Nucleus accumbens (tissue), 56 donors: ENCODE results near the gene ABHD2.
"Not testable (repeated sequence)": the region's sequence is repeated elsewhere in the genome, so short reads cannot be mapped to it uniquely, and the experiment has no call there.

Experiments used
- DNase-seq, 56 donors: peaks; one replicate each; lab custom pipeline; 2025; lab: John Stamatoyannopoulos, UW

Gene ABHD2

DNA sequence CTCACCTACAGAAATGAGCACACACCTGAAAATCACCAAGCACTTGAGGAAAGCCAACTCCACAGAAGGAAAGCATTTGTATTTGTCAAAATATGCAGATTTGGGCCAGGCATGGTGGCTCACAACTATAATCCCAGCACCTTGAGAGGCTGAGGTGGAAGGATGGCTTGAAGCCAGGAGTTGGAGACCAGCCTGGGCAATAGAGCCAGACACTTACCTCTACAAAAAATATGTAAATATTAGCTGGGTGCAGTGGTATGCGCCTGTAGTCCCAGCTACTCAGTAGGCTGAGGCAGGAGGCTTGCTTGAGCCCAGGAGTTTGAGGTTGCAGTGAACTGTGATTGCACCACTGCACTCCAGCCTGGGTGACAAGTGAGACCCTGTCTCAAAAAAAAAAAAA, 120.8 kb downstream of the ABHD2 start:
- DNase-seq, result no peak

DNA sequence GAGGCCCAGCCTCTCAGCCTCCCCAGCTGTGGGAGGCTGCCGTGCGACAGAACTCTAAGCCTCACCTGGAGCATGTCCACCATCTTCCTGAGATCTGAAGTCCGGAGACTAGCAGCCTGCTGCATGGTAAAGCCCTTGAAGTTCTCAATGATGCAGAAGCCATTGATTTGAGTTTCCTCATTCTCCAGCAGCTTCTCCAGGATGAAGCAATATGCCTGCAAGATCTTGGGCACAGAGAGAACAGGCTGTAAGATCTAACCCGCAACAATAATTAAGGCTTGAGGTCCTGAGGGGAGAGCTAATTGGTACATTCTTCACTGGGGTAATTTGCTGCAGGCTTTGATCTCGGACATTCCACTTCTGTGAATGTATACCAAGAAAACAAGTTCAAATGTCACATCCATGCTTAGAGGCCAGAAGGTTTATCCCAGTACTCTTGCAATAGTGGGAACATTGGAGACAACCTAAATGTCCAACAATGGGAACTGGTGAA, 123.5 kb downstream of the ABHD2 start:
- DNase-seq, result no peak

DNA sequence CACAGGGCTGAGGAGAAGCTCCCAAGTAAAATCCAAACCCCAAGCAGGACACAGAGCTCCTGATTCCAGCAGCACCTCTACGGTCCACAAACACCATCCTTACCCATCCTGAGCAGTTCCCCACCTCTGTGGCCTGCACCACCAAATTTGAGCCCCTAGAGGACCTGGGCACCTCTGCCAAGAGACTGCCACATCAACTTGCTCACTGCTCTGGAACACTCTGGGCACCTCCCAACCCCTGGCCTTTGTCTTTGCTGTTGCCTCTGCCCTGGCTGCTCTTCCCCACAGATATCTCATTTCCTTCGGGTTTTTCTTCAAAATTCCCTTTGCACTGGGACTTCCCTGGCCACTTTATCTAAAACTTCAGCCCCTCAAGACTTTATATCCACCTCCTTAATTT, 127.4 kb downstream of the ABHD2 start:
- DNase-seq, result no peak

DNA sequence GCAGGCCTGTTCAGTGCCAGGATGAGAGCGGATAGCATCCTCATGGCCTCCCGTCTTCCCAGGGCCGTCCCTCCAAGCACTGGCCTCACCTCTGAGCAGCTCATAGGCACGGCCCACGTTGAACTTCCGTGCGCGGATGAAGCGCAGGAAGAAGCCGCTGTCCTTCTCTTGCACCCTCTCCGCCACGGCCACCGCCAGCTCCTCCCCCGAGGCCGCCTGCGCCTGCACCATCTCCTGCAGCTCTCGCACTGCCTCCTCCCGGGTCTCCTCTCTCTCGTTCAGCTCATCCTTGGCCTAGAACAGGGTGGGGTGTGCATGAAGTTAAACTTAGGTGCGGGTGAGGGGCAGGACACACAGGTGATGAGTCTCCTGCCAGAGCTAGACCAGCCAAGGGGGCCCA, 128.8 kb downstream of the ABHD2 start:
- no peak for DNase-seq

DNA sequence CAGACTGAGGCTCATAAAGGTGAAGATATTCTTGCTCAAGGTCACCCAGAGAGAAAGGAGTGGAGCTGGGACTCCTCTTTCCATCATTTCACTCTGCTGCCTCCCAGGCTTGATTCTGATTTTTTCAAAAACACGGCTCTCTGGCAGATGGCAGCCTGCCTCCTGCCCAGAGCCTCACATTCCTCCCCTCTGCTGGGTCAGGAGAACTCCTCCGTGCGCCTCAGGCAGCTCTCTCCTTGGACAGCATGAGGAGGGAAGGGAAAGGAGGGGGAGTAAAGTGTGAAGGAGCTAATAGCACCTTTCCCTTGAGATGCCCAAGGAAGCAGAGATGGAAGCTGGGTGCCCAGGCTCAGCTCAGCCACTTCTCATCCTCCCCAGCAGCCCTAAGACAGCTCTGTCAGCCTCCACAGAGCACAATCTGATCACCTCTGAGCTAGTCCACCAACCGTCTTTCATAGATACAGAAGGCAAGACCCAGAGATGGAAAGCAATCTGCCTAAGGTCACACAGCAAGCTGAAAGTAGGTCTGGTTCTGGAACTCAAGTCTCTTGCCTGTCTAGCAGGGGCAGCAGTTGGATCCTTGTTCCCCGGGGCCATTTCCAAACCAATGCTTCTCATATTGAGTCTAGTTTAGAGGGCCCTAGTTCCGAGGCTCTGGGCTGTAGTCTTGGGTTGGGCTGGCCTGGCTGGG, 129.6 kb downstream of the ABHD2 start:
- no peak for DNase-seq

DNA sequence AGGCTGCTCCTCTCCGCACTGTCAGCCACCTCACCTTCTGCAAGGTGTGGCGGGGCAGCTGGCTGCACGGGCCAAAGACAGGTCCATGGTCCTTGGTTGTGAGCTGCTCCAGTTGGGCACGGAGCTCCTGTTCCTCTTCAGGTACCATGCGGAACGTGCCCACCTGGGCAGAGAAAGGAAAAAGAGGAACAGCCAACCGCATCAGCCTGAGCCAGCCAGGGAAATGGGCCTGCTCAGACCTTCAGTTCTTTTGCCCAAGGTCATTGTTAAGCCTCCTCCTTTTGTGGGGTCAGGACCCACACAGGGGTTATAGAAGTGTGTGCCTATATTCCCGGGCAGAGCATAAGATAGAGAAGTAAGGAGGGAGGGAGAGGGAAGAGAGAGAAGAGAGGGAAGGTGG, 130.3 kb downstream of the ABHD2 start:
- DNase-seq, result no peak

DNA sequence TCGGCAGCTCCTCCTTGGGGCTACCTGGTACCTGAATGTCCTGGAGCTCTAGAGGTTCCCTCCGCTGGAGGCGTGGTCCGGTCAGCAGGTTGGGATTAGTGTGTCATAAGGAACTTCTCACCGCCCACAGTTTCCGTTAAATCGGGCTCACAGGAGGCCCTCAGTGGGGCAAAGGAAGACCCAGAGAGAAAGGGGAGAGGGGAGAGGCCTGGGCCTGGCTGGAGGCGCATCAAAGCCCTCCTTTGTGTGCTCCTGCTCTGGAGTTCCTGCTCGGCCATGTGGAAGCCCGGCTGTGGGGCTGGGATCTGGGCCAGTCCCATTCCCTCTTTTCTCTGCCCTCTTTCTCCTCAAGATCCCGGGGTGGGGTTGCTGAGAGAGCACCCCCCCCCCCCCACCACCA, 133.3 kb downstream of the ABHD2 start, which contains the start of gene RLBP1:
RLBP1 (minus strand) TSS at position 37 of the 400 bp plus-strand sequence. CDS start 2,604 bp downstream, outside the sequence.
- peak in 38 of 56 donors; percentile 5 to 65 (median 22) for DNase-seq

DNA sequence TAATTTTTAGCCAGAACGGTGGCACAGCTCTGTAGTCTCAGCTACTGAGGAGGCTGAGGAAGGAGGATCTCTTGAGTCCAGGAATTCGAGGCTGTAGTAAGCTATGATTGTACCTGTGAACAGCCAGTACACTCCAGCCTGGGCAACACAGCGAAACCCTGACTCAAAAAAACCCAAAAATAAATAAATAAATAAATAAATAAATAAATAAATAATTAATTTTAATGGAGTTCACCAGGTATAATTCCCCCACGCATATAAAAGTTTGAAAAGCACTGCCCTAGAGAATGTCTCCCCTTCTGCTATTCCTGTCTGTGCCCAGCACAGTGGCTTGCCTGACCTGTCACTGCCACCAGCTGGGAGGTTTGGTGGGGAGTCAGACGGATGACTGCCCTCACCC, 137.3 kb downstream of the ABHD2 start:
- no peak for DNase-seq

DNA sequence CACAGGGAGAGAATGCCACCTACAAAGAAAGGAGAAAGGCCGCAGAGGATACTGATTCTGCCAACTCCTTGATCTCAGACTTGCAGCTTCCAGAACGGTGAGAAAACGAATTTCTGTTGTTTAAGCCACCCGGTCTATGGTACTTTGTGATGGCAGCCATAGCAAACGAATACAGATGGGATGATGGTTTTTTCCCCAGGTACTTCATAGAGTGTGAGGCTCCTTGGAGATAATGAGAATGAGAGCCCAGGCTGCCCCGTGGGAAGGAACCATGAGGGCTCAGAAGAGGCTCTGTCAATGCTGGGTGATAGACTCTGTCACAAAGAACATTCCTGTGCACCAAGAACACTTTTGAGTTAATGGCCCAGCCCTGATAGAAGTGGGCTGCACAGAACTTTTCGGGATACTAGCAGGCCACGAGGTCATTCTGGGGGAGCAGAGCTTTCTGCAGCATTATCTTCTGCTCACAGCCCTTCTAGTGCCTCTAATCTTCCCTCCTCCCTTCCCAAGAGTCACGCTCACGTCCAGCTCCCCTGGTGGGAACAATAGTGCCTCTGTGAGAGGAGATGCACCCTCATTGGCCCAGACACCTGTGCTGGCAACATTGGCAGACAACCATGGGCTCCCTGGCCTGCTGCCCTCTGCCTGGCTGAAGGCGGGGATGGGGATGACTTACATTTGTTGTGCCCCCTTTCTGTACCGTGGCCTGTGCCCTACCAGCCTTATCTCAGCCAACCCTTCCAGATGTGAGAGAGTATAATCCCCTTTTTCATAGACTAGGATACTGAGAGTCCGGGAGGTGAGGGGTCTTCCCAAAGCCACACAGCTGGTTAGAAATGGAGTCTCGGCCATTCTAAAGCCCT, 138.3 kb downstream of the ABHD2 start:
- DNase-seq, result no peak

DNA sequence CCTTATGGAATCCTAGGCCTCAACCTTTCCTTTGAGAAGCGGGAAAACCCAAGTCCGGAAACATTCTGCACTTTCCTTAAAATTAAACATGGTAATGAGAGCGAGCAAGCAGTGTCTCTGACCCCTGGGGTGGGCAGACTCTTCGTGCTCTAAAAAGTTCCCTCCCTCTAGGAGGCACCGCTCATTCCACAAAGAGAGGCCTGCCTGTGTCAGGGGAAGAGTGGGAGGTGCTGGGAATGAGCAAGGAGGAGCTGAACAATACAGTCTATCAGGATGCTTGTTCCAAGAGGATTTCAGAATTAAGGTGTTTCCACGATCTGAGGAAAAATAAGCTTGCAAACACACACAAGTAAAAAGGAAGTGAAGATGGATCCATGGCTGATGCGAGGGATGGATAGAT, 139.2 kb downstream of the ABHD2 start:
- DNase-seq, result no peak

DNA sequence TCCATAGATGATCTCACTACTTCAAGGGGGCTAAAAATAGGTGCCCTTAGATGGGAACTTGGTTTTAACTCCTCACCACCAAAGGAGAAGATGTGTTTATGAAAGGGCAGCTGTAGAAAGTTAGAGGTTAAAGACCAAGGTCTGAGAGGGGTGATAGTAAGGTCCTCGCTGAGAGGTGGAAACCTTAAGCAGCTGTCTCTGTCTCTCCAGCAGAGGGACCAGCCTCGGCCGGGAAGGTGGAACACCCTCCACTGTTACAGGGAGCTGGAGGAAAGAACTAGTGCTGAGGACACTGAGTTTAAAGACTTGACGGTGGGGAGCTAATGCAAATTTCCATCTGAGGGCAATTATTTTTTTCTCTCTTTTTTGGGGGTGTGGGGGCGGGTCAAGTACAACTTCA, 142.0 kb downstream of the ABHD2 start:
- no peak for DNase-seq

DNA sequence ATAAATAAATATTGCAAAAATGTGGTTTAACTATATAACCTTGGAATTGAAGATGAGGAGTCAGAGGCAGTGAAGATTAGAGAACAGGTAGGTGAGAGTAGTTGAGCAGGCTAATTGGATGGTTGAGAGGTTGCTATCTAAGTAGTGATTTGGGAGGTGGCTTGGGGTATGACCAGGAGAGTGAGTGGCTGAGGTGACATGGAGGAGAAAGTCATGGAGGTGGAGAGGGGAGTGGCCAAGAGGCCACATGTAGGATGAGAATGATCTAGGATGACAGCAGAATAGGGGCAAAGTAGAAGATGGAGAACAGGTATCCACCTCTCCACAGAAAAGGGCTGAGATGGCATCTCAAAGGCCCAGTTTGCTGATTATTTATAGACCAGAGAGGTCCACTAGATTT, 143.6 kb downstream of the ABHD2 start:
- no peak for DNase-seq

DNA sequence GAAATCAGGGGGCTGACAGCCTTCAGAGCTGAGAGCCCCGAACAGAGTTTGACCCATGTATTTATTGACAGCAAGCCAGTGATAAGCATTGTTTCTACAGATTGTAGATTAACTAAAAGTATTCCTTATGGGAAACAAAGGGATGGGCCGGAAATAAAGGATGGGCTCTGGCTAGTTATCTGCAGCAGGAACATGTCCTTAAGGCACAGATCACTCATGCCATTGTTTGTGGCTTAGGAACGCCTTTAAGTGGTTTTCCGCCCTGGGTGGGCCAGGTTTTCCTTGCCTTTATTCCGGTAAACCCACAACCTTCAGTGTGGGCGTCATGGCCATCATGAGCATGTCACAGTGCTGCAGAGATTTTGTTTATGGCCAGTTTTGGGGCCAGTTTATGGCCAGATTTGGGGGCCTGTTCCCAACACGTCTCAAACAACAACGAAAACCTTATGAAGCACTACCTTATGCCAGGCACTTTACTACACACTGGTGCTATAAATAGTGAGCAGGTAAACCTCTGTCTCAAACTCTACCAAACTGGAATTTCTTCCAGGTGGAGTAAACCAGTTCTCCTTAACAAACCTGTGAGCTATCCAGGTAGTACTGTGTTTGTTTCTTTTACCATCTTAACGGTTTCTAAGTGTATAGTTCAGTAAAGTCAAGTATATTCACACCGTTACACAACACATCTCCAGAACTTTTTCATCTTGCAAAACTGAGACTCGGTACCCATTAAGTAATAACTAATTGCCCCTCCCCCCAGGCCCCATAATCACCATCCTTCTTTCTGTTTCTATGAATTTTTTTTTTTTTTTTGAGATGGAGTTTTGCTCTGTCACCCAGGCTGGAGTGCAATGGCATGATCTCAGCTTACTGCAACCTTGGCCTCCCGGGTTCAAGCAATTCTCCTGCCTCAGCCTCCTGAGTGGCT, 151.9 kb downstream of the ABHD2 start:
- DNase-seq, result not testable (repeated sequence)

DNA sequence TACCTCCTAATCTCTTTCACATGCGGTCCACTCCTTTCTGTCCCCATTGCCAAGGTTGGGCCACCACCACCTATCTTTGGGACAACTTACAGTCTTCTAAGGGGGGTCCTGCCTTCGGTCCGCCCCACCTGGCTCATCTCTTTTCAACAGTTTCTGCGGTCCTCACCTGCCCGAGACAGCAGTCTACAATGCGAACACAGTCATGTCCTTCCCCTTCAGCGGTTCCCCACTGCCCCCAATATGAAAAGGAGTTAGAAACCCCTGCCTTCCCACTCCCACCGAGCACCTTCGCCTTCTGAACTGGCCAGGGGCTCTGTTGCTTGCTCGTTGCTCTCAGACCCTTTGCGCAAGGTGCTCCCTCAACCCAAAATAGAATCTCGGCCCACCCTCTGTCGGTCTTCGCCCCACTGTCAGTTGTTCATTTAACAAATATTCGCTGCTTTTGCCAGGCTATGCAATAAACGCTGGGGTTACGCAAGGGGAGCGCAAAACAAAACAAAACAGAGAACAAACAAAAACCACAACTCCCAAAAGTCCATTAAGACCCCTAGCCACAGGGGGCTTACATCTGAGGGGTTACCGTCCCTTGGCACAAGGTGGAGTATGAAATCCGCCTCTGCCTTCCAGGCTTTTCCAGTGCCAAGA, 154.9 kb downstream of the ABHD2 start:
- no peak for DNase-seq

DNA sequence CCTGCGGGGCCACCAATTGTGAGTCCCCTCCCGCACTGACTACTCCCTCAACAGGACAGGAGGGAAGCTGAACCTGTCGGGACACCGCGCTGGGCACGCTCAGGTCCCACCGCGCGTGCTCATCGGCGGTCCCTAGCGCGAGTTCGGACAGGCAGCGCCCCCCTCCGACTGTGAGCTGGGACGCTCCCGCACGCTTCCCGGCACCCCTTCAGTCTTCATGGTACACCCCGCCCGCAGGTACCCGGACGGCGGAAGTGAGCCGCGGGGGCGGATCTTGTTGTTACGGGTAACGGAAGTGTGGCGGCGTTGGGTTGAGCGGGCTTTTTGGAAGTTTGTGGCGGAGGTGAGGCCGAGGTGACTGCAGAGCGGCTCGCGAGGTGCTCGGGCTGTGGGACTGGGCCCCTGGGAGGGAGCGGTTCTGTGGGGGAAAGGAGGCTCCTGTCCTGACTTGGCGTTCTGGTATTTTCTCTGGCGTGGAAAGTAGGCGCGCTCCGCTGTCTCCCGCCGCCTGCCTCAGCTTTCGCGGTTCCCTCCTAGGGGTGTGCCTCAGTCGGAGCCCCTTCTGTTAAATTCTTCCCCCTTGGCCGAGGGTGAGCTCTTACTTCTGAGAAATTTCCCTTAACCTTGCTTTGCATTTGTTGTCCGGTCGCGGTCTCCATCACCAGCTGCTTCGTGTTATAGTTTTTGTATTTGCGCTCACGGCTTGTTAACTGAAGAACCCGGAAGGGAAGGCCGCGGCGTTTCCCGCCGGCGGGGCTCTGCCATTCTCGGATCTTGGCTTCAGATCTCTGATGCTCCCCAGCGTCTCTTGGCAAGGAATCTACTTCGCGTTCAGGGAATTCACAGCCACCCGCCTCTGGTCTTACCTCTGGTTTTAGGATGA, 155.7 kb downstream of the ABHD2 start, which contains the start of gene FANCI:
FANCI (plus strand) TSS at position 289 of the 883 bp plus-strand sequence. CDS start 3,669 bp downstream, outside the sequence.
- DNase-seq, result peak; percentile 38 to 97 (median 88)

DNA sequence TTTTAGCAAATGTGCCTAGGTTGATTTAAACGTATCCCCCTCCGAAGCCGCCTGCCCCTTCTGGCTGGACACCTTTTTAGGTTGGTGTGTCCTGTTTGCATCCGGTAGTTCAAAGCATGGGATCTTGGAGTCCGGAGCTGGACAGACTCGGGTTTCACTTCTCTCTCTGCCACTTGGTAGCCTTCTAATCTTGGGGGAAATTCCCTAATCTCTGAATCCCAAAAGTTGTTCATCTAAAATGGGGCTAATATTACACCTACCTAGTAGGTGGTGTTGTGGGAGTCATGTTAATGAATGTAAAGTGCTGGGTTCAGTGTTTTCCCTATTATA, 156.3 kb downstream of the ABHD2 start:
- no peak for DNase-seq

DNA sequence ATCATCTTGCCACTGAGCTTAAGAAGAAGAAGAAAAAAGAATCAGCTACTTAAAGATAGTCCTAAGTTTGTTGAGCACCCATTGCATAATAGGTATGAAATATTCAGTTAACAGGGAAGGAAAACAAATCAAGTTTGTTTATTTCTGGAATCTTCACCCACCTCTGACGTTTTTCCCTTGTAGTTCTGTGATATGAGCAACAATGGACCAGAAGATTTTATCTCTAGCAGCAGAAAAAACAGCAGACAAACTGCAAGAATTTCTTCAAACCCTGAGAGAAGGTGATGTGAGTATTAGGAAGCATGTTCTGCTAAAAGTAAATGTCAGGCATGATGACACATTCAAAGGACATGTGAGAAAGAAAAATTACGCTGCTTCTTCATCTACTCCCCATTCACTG, 159.2 kb downstream of the ABHD2 start:
- DNase-seq, result no peak

DNA sequence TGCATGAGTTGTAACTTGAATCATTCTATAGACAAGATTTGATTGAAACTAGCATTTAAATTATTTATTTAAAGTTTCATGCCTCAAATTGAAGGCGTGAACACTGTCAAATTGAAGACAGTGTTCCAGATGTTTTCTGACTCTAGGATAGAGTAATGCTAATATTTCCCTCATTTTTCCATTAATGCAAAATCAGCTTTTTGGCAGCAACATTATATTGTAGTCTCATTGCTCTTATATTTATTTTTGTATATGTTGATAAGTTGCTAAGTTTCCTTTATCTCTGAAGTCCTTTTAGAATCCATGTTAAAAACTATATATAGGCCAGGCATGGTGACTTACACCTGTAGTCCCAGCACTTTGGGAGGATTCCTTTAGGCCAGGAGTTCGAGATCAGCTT, 160.3 kb downstream of the ABHD2 start:
- DNase-seq, result no peak

DNA sequence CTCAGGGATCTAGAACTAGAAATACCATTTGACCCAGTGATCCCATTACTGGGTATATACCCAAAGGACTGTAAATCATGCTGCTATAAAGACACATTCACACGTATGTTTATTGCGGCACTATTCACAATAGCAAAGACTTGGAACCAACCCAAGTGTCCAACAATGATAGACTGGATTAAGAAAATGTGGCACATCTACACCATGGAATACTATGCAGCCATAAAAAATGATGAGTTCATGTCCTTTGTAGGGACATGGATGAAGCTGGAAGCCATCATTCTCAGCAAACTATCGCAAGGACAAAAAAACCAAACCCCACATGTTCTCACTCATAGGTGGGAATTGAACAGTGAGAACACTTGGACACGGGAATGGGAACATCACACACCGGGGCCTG, 161.9 kb downstream of the ABHD2 start:
- not testable (repeated sequence) for DNase-seq
